Measurements from ENCODE around the gene ERAL1. TPM values are rescaled to one million over a fixed set of nuclear protein-coding genes. Genes with fewer than 3 reads are reported as not detected.

ERAL1 gene
- total and polyA plus RNA-seq, 2 of the 13 experiments (the other 11 are each of a cell fraction or from before 2014, with no cell fraction given), result 46.9 to 72.2 TPM

DNA sequence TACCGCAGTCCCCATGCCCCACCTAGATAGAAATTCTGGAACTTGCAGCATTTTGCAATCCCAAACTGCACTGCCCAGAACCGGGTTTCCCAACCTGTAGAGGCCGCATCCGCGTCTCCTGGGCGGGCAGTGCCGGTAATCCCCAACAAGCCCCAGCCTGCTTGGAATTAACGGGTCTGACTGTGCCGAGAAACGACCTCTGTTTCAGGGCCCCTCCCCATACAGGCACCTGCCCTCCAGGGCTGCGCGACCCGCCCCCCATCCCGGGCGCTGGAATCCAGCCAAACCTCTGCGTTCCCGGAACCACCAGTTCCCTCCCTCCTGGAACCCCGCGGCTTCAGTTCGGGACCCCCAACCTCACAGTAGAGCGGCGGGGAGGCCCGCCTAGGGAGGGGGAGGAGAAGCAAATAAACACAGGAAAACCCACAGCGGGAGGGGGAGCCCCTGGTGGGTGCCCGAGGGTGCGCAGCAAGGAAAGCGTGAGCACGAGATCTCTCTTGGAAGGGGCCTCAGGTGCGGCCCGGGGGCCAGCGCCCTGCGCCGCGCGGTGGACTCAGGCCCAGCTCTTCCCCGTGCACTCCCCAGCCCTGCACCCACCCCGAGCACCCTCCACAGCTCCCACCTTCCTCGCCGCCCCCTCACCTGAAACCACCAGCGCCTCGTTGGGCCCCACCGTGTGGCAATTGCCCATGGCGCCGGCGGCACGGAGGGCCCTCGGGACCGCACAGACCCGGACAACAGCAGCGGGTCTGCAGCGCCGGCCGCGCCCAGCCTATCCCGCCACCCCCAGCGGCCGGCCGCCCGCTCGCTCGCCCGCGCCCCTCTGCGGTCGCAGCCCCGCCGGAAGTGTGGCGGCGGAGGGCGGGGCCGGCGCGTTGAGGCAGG is 42.3 kb downstream of the ERAL1 start, which contains the start of gene FLOT2 (continued):
- TF ChIP-seq ZNF263 (CRISPR knock-in tag; IDR thresholded peaks at IDR 0.05), result no peak
- peak; percentile 50; the same call in 1 of the 2 replicates for TF ChIP-seq NRL (CRISPR knock-in tag; IDR thresholded peaks at IDR 0.05; ENCODE audit: borderline replicate concordance)
- TF ChIP-seq, protein P1, sequence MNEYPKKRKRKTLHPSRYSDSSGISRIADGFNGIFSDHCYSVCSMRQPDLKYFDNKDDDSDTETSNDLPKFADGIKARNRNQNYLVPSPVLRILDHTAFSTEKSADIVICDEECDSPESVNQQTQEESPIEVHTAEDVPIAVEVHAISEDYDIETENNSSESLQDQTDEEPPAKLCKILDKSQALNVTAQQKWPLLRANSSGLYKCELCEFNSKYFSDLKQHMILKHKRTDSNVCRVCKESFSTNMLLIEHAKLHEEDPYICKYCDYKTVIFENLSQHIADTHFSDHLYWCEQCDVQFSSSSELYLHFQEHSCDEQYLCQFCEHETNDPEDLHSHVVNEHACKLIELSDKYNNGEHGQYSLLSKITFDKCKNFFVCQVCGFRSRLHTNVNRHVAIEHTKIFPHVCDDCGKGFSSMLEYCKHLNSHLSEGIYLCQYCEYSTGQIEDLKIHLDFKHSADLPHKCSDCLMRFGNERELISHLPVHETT (CRISPR knock-in tag; conservative IDR thresholded peaks at IDR 0.05), result no peak
- TF ChIP-seq RCOR2 (CRISPR knock-in tag; IDR thresholded peaks at IDR 0.05), result no peak
- no peak for TF ChIP-seq SIX1 (CRISPR knock-in tag; IDR thresholded peaks at IDR 0.05; ENCODE audit: borderline replicate concordance)
- TF ChIP-seq, protein P2, sequence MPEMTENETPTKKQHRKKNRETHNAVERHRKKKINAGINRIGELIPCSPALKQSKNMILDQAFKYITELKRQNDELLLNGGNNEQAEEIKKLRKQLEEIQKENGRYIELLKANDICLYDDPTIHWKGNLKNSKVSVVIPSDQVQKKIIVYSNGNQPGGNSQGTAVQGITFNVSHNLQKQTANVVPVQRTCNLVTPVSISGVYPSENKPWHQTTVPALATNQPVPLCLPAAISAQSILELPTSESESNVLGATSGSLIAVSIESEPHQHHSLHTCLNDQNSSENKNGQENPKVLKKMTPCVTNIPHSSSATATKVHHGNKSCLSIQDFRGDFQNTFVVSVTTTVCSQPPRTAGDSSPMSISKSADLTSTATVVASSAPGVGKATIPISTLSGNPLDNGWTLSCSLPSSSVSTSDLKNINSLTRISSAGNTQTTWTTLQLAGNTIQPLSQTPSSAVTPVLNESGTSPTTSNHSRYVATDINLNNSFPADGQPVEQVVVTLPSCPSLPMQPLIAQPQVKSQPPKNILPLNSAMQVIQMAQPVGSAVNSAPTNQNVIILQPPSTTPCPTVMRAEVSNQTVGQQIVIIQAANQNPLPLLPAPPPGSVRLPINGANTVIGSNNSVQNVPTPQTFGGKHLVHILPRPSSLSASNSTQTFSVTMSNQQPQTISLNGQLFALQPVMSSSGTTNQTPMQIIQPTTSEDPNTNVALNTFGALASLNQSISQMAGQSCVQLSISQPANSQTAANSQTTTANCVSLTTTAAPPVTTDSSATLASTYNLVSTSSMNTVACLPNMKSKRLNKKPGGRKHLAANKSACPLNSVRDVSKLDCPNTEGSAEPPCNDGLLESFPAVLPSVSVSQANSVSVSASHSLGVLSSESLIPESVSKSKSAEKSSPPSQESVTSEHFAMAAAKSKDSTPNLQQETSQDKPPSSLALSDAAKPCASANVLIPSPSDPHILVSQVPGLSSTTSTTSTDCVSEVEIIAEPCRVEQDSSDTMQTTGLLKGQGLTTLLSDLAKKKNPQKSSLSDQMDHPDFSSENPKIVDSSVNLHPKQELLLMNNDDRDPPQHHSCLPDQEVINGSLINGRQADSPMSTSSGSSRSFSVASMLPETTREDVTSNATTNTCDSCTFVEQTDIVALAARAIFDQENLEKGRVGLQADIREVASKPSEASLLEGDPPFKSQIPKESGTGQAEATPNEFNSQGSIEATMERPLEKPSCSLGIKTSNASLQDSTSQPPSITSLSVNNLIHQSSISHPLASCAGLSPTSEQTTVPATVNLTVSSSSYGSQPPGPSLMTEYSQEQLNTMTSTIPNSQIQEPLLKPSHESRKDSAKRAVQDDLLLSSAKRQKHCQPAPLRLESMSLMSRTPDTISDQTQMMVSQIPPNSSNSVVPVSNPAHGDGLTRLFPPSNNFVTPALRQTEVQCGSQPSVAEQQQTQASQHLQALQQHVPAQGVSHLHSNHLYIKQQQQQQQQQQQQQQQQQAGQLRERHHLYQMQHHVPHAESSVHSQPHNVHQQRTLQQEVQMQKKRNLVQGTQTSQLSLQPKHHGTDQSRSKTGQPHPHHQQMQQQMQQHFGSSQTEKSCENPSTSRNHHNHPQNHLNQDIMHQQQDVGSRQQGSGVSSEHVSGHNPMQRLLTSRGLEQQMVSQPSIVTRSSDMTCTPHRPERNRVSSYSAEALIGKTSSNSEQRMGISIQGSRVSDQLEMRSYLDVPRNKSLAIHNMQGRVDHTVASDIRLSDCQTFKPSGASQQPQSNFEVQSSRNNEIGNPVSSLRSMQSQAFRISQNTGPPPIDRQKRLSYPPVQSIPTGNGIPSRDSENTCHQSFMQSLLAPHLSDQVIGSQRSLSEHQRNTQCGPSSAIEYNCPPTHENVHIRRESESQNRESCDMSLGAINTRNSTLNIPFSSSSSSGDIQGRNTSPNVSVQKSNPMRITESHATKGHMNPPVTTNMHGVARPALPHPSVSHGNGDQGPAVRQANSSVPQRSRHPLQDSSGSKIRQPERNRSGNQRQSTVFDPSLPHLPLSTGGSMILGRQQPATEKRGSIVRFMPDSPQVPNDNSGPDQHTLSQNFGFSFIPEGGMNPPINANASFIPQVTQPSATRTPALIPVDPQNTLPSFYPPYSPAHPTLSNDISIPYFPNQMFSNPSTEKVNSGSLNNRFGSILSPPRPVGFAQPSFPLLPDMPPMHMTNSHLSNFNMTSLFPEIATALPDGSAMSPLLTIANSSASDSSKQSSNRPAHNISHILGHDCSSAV (CRISPR knock-in tag; IDR thresholded peaks at IDR 0.05; ENCODE audit: borderline replicate concordance), result no peak
- peak; percentile 58; the same call in 1 of the 2 replicates for TF ChIP-seq ZNF547 (CRISPR knock-in tag; IDR thresholded peaks at IDR 0.05)
- TF ChIP-seq NR2F6 (IDR thresholded peaks at IDR 0.05), result no peak
- TF ChIP-seq NR2F6 (CRISPR knock-in tag; IDR thresholded peaks at IDR 0.05), result peak; percentile 7; the same call in 1 of the 2 replicates
- no peak for TF ChIP-seq SMARCC2 (IDR thresholded peaks at IDR 0.05)
- TF ChIP-seq PAWR (CRISPR knock-in tag; IDR thresholded peaks at IDR 0.05; ENCODE audit: borderline replicate concordance), result no peak
- TF ChIP-seq, protein P3, sequence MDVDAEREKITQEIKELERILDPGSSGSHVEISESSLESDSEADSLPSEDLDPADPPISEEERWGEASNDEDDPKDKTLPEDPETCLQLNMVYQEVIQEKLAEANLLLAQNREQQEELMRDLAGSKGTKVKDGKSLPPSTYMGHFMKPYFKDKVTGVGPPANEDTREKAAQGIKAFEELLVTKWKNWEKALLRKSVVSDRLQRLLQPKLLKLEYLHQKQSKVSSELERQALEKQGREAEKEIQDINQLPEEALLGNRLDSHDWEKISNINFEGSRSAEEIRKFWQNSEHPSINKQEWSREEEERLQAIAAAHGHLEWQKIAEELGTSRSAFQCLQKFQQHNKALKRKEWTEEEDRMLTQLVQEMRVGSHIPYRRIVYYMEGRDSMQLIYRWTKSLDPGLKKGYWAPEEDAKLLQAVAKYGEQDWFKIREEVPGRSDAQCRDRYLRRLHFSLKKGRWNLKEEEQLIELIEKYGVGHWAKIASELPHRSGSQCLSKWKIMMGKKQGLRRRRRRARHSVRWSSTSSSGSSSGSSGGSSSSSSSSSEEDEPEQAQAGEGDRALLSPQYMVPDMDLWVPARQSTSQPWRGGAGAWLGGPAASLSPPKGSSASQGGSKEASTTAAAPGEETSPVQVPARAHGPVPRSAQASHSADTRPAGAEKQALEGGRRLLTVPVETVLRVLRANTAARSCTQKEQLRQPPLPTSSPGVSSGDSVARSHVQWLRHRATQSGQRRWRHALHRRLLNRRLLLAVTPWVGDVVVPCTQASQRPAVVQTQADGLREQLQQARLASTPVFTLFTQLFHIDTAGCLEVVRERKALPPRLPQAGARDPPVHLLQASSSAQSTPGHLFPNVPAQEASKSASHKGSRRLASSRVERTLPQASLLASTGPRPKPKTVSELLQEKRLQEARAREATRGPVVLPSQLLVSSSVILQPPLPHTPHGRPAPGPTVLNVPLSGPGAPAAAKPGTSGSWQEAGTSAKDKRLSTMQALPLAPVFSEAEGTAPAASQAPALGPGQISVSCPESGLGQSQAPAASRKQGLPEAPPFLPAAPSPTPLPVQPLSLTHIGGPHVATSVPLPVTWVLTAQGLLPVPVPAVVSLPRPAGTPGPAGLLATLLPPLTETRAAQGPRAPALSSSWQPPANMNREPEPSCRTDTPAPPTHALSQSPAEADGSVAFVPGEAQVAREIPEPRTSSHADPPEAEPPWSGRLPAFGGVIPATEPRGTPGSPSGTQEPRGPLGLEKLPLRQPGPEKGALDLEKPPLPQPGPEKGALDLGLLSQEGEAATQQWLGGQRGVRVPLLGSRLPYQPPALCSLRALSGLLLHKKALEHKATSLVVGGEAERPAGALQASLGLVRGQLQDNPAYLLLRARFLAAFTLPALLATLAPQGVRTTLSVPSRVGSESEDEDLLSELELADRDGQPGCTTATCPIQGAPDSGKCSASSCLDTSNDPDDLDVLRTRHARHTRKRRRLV (CRISPR knock-in tag; IDR thresholded peaks at IDR 0.05), result no peak
- no peak for TF ChIP-seq PHF20 (CRISPR knock-in tag; IDR thresholded peaks at IDR 0.05)
- no peak for TF ChIP-seq PPARG (CRISPR knock-in tag; conservative IDR thresholded peaks at IDR 0.05)
- no peak for TF ChIP-seq ZNF737 (CRISPR knock-in tag; IDR thresholded peaks at IDR 0.05; ENCODE audit: borderline replicate concordance)

Measured in HepG2 (cell line).